RWPE2 (cell line): ENCODE measurements around the gene ENPP1.

Experiments
- ATAC-seq: fragments of 200-7000 bp; cut with Tn5 transposase; 3 replicates; pipeline ENCODE4 v1.9.1; 2021; ENCODE audit warnings: low read depth
- DNase-seq: peaks from one replicate; pipeline ENCODE4 v3.0.0-alpha.2; 2020; ENCODE audit warnings: low spot score
- H3K27ac ChIP-seq: fragments of 450-650 bp; 2 replicates; pipeline ENCODE4 v1.5.1; 2017; ENCODE audit warnings: mild to moderate bottlenecking; ENCODE audit not compliant: poor library complexity, severe bottlenecking
- H3K27me3 ChIP-seq: fragments of 250-450 bp; sonication (Bioruptor Pico); 2 replicates; pipeline ENCODE4 v1.5.1; 2021; ENCODE audit warnings: mild to moderate bottlenecking, moderate library complexity; ENCODE audit not compliant: insufficient read depth, poor library complexity, severe bottlenecking
- H3K36me3 ChIP-seq: fragments of 250-450 bp; sonication (Bioruptor Pico); 2 replicates; pipeline ENCODE4 v1.5.1; 2020; ENCODE audit warnings: low read depth, mild to moderate bottlenecking, moderate library complexity
- H3K4me1 ChIP-seq: fragments of 250-450 bp; sonication (Bioruptor Pico); 2 replicates; pipeline ENCODE4 v1.5.1; 2021; ENCODE audit warnings: mild to moderate bottlenecking, moderate library complexity; ENCODE audit not compliant: insufficient read depth, poor library complexity, severe bottlenecking
- H3K4me3 ChIP-seq: fragments of 250-450 bp; sonication (Bioruptor Pico); 2 replicates; pipeline ENCODE4 v1.5.1; 2021; ENCODE audit warnings: mild to moderate bottlenecking, moderate library complexity; ENCODE audit not compliant: severe bottlenecking
- H3K9me3 ChIP-seq: fragments of 250-450 bp; sonication (Bioruptor Pico); 2 replicates; pipeline ENCODE4 v1.5.1; 2021; ENCODE audit warnings: mild to moderate bottlenecking, moderate library complexity; ENCODE audit not compliant: severe bottlenecking
- TF ChIP-seq, protein P1 (sequence below): fragments of 450-650 bp; IDR thresholded peaks from one replicate; pipeline ENCODE4 v1.5.1; 2017; ENCODE audit warnings: mild to moderate bottlenecking, moderate library complexity; ENCODE audit not compliant: poor library complexity, severe bottlenecking

ENPP1 gene

DNA sequence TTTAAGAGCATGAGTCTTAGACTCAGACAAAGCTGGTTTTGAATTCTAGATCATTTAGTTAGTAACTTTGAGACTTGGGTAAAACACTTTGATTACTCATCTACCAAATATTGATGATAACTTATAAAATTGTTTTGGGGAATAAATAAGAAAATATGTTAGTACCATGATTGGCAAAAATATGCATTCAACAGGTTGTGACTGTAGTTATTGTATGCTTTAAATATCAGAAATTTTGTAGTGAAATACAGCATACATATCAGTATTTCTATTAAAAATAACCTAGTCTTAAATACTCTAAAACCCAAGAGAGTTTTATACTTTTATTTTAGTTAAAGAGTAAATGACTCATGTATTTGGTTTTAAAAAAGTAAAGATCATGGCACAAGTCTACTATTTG is 68.7 kb downstream of the ENPP1 start:
- H3K9me3 ChIP-seq = no peaks in the 10 kb centered on the region
- H3K36me3 ChIP-seq = no peaks in the 10 kb centered on the region
- DNase-seq = no peak
- no peak for ATAC-seq
- H3K4me3 ChIP-seq = no peak overlapping the region
- H3K27me3 ChIP-seq = no peaks in the 10 kb centered on the region
- TF ChIP-seq, protein P1, sequence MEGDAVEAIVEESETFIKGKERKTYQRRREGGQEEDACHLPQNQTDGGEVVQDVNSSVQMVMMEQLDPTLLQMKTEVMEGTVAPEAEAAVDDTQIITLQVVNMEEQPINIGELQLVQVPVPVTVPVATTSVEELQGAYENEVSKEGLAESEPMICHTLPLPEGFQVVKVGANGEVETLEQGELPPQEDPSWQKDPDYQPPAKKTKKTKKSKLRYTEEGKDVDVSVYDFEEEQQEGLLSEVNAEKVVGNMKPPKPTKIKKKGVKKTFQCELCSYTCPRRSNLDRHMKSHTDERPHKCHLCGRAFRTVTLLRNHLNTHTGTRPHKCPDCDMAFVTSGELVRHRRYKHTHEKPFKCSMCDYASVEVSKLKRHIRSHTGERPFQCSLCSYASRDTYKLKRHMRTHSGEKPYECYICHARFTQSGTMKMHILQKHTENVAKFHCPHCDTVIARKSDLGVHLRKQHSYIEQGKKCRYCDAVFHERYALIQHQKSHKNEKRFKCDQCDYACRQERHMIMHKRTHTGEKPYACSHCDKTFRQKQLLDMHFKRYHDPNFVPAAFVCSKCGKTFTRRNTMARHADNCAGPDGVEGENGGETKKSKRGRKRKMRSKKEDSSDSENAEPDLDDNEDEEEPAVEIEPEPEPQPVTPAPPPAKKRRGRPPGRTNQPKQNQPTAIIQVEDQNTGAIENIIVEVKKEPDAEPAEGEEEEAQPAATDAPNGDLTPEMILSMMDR = no peak
- H3K27ac ChIP-seq = no peak overlapping the region
- no peaks in the 10 kb centered on the region for H3K4me1 ChIP-seq

DNA sequence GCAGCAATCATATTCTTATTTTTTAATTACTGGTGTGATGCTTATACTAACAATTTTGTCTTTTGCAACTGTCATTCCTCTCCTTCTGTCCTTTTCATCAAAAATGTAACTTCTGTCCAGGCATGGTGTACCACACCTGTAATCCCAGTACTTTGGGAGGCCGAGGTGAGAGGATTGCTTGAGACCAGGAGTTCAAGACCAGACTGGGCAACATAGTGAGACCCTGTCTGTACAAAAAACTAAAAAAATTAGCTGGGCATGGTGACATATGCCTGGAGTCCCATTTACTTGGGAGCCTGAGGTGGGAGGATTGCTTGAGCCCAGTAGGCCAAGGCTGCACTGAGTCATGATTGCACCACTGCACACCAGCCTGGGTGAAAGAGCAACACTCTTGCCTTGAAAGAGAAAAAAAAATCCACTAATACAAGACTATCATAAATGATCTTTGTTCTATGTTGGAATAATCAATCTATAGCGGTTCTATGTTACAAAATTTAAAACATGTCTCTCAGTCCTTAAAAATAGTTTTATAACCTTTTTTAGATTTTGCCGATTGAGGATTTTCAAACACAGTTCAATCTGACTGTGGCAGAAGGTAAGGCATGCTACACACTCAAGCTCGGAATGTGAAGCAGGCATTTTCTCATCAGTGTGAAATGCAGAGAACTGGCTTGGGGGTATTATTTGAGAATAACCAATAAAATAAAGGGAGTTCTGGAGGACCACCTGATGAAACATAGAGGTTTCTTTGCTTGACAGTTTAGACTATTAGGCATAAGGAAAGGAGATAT is 70.4 kb downstream of the ENPP1 start:
- no peak overlapping the region for H3K27ac ChIP-seq
- TF ChIP-seq, protein P1 = no peak
- H3K4me1 ChIP-seq = no peaks in the 10 kb centered on the region
- H3K27me3 ChIP-seq = no peaks in the 10 kb centered on the region
- ATAC-seq = no peak
- H3K4me3 ChIP-seq = no peak overlapping the region
- no peaks in the 10 kb centered on the region for H3K36me3 ChIP-seq
- H3K9me3 ChIP-seq = no peaks in the 10 kb centered on the region
- DNase-seq = no peak

DNA sequence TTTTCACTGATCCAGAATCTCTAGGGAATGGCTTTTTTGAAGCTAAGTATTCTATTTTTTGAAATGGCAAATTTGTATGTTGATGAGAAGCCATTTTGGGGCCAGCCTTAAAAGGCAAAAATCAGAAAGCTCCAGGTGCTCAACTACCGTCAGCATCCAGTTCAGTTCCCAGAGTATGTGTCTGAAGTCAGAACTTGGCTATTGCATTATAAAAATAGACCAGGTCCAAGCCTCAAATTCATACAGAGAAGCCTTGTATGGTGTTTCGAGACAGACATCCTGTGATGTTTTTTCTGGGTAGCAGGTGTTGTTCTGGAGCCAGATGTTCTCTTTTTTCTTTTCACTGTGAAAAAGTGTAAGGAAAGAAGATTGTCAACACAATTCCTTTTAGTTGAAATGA is 75.2 kb downstream of the ENPP1 start:
- ATAC-seq (no peak), DNase-seq (no peak)

GRCh38 chr6:131885237-131885636 is 77.4 kb downstream of the ENPP1 start:
- no peaks in the 10 kb centered on the region for H3K4me1 ChIP-seq
- H3K27ac ChIP-seq = no peak overlapping the region
- no peaks in the 10 kb centered on the region for H3K9me3 ChIP-seq
- H3K27me3 ChIP-seq = no peaks in the 10 kb centered on the region
- ATAC-seq (no peak), DNase-seq (no peak)
- no peaks in the 10 kb centered on the region for H3K36me3 ChIP-seq
- TF ChIP-seq, protein P1 = no peak
- H3K4me3 ChIP-seq = no peak overlapping the region

More for the DNA sequence above, 75.2 kb downstream of the ENPP1 start:
- no peaks in the 10 kb centered on the region for H3K27me3 ChIP-seq
- no peaks in the 10 kb centered on the region for H3K36me3 ChIP-seq
- H3K9me3 ChIP-seq = no peaks in the 10 kb centered on the region
- H3K4me1 ChIP-seq = no peaks in the 10 kb centered on the region
- no peak overlapping the region for H3K4me3 ChIP-seq
- H3K27ac ChIP-seq = no peak overlapping the region
- TF ChIP-seq, protein P1 = no peak

DNA sequence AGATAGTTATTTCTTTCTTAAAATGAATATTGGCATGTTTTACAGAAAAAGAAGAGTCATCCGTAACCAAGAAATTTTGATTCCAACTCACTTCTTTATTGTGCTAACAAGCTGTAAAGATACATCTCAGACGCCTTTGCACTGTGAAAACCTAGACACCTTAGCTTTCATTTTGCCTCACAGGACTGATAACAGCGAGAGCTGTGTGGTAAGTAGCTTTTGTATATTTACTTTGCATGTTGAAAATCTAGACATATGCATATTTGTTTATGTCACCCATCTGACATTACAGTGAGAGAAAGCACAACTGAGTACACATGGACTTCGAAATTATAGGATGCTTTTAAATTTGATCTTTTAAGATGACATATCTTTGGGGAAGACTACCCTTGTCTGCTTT is 78.7 kb downstream of the ENPP1 start:
- no peaks in the 10 kb centered on the region for H3K36me3 ChIP-seq
- no peak for DNase-seq

More for the DNA sequence above, 78.7 kb downstream of the ENPP1 start:
- no peaks in the 10 kb centered on the region for H3K9me3 ChIP-seq
- ATAC-seq = no peak
- no peak overlapping the region for H3K4me3 ChIP-seq
- TF ChIP-seq, protein P1 = no peak
- no peaks in the 10 kb centered on the region for H3K27me3 ChIP-seq
- no peaks in the 10 kb centered on the region for H3K4me1 ChIP-seq
- H3K27ac ChIP-seq = no peak overlapping the region
